MCF 10A (cell line): ENCODE results near the gene HLA-E. TPM values are rescaled to one million over a fixed set of nuclear protein-coding genes. Genes with fewer than 3 reads are reported as not detected.
"Not testable (repeated sequence)": the region's sequence is repeated elsewhere in the genome, so short reads cannot be mapped to it uniquely, and the experiment has no call there.

Source experiments
- BruUV-seq: library from RNA; stranded (reverse); fragments of 400-500 nt; replicated peaks from 2 replicates; lab custom pipeline; 2021; lab: Mats Ljungman, UMichigan
- CTCF ChIA-PET: fragments of 300-600 bp; sonication (Branson Sonifier 250); formaldehyde crosslinking; extraction: SDS; loops from one replicate; lab custom pipeline; 2021; ENCODE audit warnings: antibody characterized with exemption, inconsistent platforms; lab: Yijun Ruan, JAX
- POLR2A ChIA-PET: fragments of 300-600, 350-650 bp; sonication (Branson Sonifier 250); formaldehyde crosslinking; extraction: SDS; loops from one replicate; lab custom pipeline; 2020; ENCODE audit warnings: antibody characterized with exemption, inconsistent platforms; lab: Yijun Ruan, JAX
- DNase-seq: peaks from one replicate; pipeline ENCODE4 v3.0.0-alpha.2; 2018; ENCODE audit not compliant: unreplicated experiment
- H3K27ac Mint-ChIP-seq: one replicate; pipeline ENCODE4 v1.8.0; 2022; ENCODE audit warnings: mild to moderate bottlenecking, low read depth, mixed read lengths; ENCODE audit not compliant: unreplicated experiment
- H3K27me3 Mint-ChIP-seq: one replicate; pipeline ENCODE4 v1.8.0; 2022; ENCODE audit warnings: mixed read lengths; ENCODE audit not compliant: insufficient read depth, unreplicated experiment
- H3K36me3 Mint-ChIP-seq: one replicate; pipeline ENCODE4 v1.8.0; 2022; ENCODE audit warnings: mild to moderate bottlenecking, moderate library complexity, mixed read lengths; ENCODE audit not compliant: insufficient read depth, unreplicated experiment
- H3K4me1 Mint-ChIP-seq: one replicate; pipeline ENCODE4 v1.8.0; 2022; ENCODE audit warnings: mixed read lengths; ENCODE audit not compliant: insufficient read depth, unreplicated experiment
- H3K4me3 Mint-ChIP-seq: one replicate; pipeline ENCODE4 v1.8.0; 2022; ENCODE audit warnings: mild to moderate bottlenecking, moderate library complexity, mixed read lengths; ENCODE audit not compliant: unreplicated experiment
- H3K9me3 Mint-ChIP-seq: one replicate; pipeline ENCODE4 v1.8.0; 2022; ENCODE audit warnings: mixed read lengths; ENCODE audit not compliant: unreplicated experiment
- intact Hi-C: fragments of 100-400 bp; cut with micrococcal nuclease; formaldehyde crosslinking; loops from 2 replicates; pipeline ENCODE4 v1.14.1; 2022
- total RNA-seq: library from RNA; stranded (reverse); gene quantifications from 2 replicates; pipeline ENCODE4 v1.2.3, GENCODE V29; 2022
- TF ChIP-seq, protein P1 (sequence below): fragments of 200-600 bp; IDR thresholded peaks from one replicate; pipeline ENCODE4 v1.8.0; 2022; ENCODE audit warnings: antibody characterized with exemption, mild to moderate bottlenecking; ENCODE audit not compliant: unreplicated experiment

The HLA-E gene
- total RNA-seq, 1 experiment from 2014 or later = 83.6 TPM

DNA sequence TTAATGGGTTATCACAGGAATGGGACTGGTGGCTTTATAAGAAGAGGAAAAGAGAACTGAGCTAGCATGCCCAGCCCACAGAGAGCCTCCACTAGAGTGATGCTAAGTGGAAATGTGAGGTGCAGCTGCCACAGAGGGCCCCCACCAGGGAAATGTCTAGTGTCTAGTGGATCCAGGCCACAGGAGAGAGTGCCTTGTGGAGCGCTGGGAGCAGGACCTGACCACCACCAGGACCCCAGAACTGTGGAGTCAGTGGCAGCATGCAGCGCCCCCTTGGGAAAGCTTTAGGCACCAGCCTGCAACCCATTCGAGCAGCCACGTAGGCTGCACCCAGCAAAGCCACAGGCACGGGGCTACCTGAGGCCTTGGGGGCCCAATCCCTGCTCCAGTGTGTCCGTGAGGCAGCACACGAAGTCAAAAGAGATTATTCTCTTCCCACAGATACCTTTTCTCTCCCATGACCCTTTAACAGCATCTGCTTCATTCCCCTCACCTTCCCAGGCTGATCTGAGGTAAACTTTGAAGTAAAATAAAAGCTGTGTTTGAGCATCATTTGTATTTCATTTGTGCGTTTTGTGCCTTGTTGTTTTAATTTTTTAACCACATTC lies 4.4 kb downstream of the HLA-E start:
- DNase-seq = no peak
- ChIA-PET POLR2A (interaction anchor here (0.6 to 2.3 kb wide), 8 partner anchors 11 to 362 kb away, joined by 3 to 6 read pairs (median 4); partner anchors contain the start of genes MRPS18B, PPP1R10 and PRR3), CTCF (interaction anchor here (0.6 to 3.0 kb wide), 4 partner anchors 11 to 49 kb away, joined by 3 to 10 read pairs (median 3); no protein-coding TSS in a partner anchor)
- Mint-ChIP-seq H3K27me3 (no peaks in the 10 kb centered on the region), H3K27ac (peak overlapping the region; percentile 46), H3K4me3 (no peak overlapping the region), H3K9me3 (no peaks in the 10 kb centered on the region), H3K4me1 (peaks cover 11% of the 10 kb centered on the region), H3K36me3 (peaks cover 47% of the 10 kb centered on the region)
- TF ChIP-seq, protein P1, sequence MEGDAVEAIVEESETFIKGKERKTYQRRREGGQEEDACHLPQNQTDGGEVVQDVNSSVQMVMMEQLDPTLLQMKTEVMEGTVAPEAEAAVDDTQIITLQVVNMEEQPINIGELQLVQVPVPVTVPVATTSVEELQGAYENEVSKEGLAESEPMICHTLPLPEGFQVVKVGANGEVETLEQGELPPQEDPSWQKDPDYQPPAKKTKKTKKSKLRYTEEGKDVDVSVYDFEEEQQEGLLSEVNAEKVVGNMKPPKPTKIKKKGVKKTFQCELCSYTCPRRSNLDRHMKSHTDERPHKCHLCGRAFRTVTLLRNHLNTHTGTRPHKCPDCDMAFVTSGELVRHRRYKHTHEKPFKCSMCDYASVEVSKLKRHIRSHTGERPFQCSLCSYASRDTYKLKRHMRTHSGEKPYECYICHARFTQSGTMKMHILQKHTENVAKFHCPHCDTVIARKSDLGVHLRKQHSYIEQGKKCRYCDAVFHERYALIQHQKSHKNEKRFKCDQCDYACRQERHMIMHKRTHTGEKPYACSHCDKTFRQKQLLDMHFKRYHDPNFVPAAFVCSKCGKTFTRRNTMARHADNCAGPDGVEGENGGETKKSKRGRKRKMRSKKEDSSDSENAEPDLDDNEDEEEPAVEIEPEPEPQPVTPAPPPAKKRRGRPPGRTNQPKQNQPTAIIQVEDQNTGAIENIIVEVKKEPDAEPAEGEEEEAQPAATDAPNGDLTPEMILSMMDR = no peak
- intact Hi-C loops = no loop called here
- TSS peak; percentile 3 for BruUV-seq

DNA sequence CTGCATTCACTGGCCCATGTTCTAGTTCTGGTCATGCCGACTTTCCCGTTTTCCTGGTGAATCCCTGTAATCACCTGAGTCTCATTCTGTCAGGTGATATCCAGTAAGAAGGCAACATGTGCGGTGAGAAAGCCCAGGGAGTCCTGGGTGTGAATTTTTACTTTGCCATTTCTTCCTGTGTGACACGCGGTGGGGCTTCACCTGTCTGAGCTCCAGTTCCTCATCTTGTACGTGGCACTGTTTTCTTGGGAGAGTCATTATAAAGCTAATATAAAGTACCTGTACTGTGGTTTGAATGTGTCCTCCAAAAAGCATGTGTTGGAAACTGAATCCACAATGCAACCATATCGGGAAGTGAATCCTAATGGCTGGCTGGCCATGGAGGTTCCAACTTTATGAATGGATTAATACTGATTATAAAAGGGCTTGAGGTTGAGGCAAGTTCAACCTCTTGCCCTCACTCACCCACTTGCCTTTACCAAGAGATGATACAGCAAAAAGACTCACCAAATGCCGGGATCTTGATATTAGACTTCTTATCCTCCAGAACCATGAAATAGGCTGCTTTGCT lies 5.1 kb downstream of the HLA-E start:
- Mint-ChIP-seq H3K4me1 (peaks cover 11% of the 10 kb centered on the region), H3K27ac (no peak overlapping the region), H3K36me3 (peaks cover 42% of the 10 kb centered on the region), H3K27me3 (no peaks in the 10 kb centered on the region), H3K9me3 (no peaks in the 10 kb centered on the region), H3K4me3 (no peak overlapping the region)
- no peak for DNase-seq
- BruUV-seq = no TSS peak
- TF ChIP-seq, protein P1 = no peak
- ChIA-PET CTCF (interaction anchor here (0.8 to 3.0 kb wide), 3 partner anchors 12 to 38 kb away, joined by 3 to 10 read pairs (median 6); no protein-coding TSS in a partner anchor), POLR2A (interaction anchor here (0.7 to 2.3 kb wide), 7 partner anchors 11 to 72 kb away, joined by 3 to 6 read pairs (median 4); partner anchors contain the start of gene PRR3)
- intact Hi-C loops = no loop called here

DNA sequence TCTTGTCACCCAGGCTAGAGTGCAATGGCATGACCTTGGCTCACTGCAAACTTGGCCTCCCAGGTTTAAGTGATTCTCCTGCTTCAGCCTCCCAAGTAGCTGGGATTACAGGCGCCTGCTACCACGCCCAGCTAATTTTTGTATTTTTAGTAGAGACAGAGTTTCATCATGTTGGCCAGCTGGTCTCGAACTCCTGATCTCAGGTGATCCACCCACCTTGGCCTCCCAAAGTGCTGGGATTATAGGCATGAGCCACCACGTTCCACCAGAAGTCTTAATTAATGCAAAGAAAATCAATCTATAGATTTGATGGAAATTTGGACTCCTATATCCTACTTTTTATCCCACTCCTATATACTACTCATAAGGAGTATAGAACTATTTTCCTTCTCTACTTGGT lies 5.8 kb downstream of the HLA-E start:
- BruUV-seq, DNase-seq, H3K9me3 Mint-ChIP-seq, H3K27ac Mint-ChIP-seq, intact Hi-C loops, H3K4me3 Mint-ChIP-seq, H3K27me3 Mint-ChIP-seq: not testable (repeated sequence)
- Mint-ChIP-seq H3K4me1 (peaks cover 11% of the 10 kb centered on the region), H3K36me3 (peaks cover 37% of the 10 kb centered on the region)
- POLR2A ChIA-PET = interaction anchor here (1.2 kb wide), 1 partner anchor 71 kb away, joined by 4 read pairs; no protein-coding TSS in a partner anchor
- CTCF ChIA-PET = interaction anchor here (0.9 to 3.0 kb wide), 3 partner anchors 13 to 50 kb away, joined by 3 to 10 read pairs (median 7); no protein-coding TSS in a partner anchor

DNA sequence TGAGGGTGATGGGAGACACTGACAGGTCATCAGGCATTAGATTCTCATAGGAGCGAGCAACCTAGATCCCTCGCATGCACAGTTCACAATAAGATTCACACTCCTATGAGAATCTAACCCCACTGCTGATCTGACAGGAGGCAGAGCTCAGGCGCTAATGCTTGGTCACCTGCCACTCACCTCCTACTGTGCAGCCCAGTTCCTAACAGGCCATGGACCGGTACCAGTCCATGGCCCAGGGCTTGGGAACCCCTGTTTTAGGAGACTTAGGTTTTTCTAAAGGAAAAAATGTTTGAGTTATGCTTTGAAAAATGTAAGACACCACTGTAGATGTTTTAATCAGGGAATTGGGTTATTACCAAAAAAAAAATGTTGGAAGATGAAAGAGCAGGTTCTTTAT lies 6.7 kb downstream of the HLA-E start:
- Mint-ChIP-seq H3K36me3 (peaks cover 28% of the 10 kb centered on the region), H3K9me3 (no peaks in the 10 kb centered on the region), H3K4me1 (peaks cover 8% of the 10 kb centered on the region), H3K4me3 (no peak overlapping the region), H3K27me3 (no peaks in the 10 kb centered on the region), H3K27ac (no peak overlapping the region)
- BruUV-seq = no TSS peak
- no peak for DNase-seq
- ChIA-PET CTCF (interaction anchor here (1.0 to 2.0 kb wide), 8 partner anchors 12 to 56 kb away, joined by 3 to 10 read pairs (median 6); no protein-coding TSS in a partner anchor), POLR2A (interaction anchor here (0.8 to 1.9 kb wide), 4 partner anchors 11 to 32 kb away, joined by 4 to 8 read pairs (median 5); no protein-coding TSS in a partner anchor)
- intact Hi-C loops = loop anchor here (1.0 to 2.0 kb wide), 3 partner anchors 21 to 48 kb away; no protein-coding TSS in a partner anchor
- TF ChIP-seq, protein P1 = no peak

DNA sequence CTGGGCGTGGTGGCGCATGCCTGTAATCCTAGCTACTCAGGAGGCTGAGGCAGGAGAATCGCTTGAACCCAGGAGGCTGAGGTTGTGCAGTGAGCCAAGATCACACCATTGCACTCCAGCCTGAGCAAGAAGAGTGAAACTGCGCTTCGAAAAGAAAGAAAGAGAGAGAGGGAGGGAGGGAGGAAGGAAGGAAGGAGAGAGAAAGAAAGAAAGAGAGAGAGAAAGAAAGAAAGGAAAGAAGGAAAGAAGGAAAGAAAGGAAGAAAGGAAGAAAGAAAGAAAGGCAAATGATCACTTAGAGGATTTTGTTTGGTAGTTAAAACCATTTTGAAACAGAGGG lies 7.9 kb downstream of the HLA-E start:
- CTCF ChIA-PET = interaction anchor here (1.1 to 2.0 kb wide), 4 partner anchors 13 to 35 kb away, joined by 3 to 7 read pairs (median 4); no protein-coding TSS in a partner anchor
- peaks cover 15% of the 10 kb centered on the region for H3K36me3 Mint-ChIP-seq
- intact Hi-C loops = loop anchor here (2.0 kb wide), 1 partner anchor 20 kb away; no protein-coding TSS in a partner anchor
- POLR2A ChIA-PET = interaction anchor here (1.0 to 1.9 kb wide), 3 partner anchors 20 to 31 kb away, joined by 5 to 8 read pairs (median 5); no protein-coding TSS in a partner anchor
- H3K4me3 Mint-ChIP-seq, DNase-seq, H3K4me1 Mint-ChIP-seq, H3K27ac Mint-ChIP-seq, H3K9me3 Mint-ChIP-seq, H3K27me3 Mint-ChIP-seq, BruUV-seq: not testable (repeated sequence)
